ENCODE measurements around the gene BUB1B.

DNA sequence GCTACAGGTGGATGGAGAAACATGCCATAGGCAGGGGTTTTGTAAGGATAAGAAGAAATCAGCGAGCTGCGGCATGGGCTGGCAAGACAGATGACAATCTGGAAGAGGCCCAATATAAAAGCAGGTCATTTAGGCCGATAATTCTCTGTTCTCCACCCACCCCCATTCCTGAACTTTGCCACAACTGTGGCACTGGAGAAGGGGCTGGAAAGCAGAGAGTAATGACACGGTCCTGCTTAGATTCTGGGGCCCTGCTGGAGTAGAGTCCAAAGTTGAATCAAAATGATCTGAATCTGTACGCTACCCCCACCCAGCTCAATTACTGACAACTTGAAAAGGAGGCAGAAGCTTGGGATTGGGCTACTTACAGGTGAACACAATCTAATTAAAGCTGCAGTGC lies 18.4 kb upstream of the BUB1B start:
- TF ChIP-seq CTCF (IDR thresholded peaks at IDR 0.05; ENCODE audit: low read depth, low read length, missing input control) (no peak), RAD21 (IDR thresholded peaks at IDR 0.05) (peak in 1 of 2 donors; percentile 45), JUND (IDR thresholded peaks at IDR 0.05) (no peak)
